ENCODE results near the gene MRPS10. TPM values are rescaled to one million over a fixed set of nuclear protein-coding genes. Genes with fewer than 3 reads are reported as not detected.
"Not testable (repeated sequence)": the region's sequence is repeated elsewhere in the genome, so short reads cannot be mapped to it uniquely, and the experiment has no call there.

MRPS10 gene
- total and polyA plus RNA-seq, 2 donors, result 24.1 to 46.4 TPM

- Histone ChIP-seq H3K4me3 (ENCODE audit: low read depth, low read length) (no peak overlapping the region), H3K36me3 (ENCODE audit: insufficient read depth) (no peaks in the 10 kb centered on the region), H3K4me1 (ENCODE audit: insufficient read depth) (no peaks in the 10 kb centered on the region), H3K27ac (ENCODE audit: low read depth) (no peak overlapping the region)
- WGBS, result 66% methylated on average over 6 of the region's 6 CpGs
- no peak for DNase-seq (ENCODE audit: extremely low spot score)
Measured at GRCh38 chr6:42229506-42230119, 12.0 kb upstream of the MRPS10 start.

DNA sequence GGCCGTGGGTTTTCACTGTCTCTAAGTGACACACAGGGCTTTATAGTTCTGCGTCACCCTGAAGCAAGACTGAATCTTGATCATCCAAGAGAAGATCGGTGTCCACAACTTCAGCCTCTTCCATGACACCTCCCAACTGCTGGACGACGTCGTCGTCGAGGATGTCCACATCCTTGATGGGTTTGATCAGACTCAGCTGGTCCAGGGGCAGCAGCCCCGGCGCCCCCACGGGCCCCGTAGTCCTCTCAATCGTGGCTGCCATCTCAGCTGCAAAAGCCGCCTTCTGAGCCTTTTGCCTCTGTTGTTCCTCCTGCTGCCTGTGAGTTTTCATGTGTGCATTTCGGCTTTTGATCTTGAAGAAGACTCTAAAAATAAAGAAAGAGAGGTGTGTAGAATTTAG lies 10.6 kb upstream of the MRPS10 start:
- no peaks in the 10 kb centered on the region for H3K4me1 ChIP-seq (ENCODE audit: insufficient read depth)
- H3K4me3 ChIP-seq (ENCODE audit: low read depth, low read length), result no peak overlapping the region
- 90% methylated on average over 15 of the region's 15 CpGs for WGBS
- DNase-seq (ENCODE audit: extremely low spot score), result no peak
- no peaks in the 10 kb centered on the region for H3K36me3 ChIP-seq (ENCODE audit: insufficient read depth)
- no peak overlapping the region for H3K27ac ChIP-seq (ENCODE audit: low read depth)

DNA sequence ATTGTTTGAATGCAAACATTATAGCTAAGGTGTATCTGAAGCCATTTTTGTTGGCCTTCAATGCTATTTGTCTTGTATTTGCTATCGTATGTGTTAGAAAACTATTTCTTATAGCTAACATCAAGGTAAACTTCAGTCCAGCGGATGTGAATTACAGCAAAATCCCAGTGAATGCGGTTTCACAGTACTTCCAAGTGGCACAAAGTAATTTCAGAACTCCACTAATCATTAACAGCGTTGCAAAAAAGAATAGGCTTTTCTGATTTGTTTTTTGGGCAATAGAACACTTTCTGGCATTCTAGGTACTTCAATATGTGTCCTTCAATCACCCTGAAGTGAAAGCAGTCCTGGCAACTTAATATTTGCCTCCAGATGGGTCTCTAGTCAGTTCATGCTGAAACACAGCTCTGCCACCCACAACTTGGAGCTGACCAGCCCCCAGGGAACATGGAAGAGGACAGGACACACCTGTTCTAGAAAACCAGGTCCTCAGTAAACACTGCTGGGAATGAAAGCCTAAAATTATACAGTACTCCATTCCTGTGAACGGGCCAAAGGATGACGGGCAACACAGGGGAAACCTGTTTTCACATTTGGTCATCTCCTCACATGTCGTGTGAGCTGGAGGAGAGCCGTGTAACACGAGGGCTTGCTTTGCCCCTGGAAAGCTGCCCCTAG lies 9.7 kb upstream of the MRPS10 start:
- Histone ChIP-seq H3K27ac (ENCODE audit: low read depth) (peak overlapping the region; percentile 63), H3K36me3 (ENCODE audit: insufficient read depth) (no peaks in the 10 kb centered on the region), H3K4me3 (ENCODE audit: low read depth, low read length) (no peak overlapping the region), H3K4me1 (ENCODE audit: insufficient read depth) (no peaks in the 10 kb centered on the region)
- 79% methylated on average over 9 of the region's 9 CpGs for WGBS
- DNase-seq (ENCODE audit: extremely low spot score), result no peak

DNA sequence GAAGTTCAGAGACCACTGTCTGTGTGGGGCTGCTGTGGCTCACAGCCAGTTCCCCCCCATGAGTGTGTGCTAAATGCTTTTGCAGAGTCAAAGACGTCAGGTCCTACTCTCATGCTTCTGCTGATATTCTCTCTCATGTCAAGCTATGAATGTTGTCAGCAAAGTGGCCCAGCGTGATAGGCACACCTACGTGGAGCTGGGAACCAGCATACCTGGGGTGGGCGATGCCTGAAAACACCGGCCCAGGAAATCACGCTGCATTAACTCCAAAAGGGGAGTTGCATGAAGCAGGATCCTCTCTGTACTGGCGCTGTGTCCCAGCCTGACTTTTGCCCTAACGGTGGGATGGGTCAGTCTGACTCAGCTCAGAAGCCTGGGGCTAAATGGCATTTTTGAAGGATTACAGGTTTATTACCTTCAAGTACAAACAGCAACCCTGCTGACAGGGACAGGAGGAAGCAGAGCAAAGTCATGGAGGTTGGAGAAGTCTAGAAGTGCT lies 9.0 kb upstream of the MRPS10 start:
- no peak for DNase-seq (ENCODE audit: extremely low spot score)
- H3K4me3 ChIP-seq (ENCODE audit: low read depth, low read length), result no peak overlapping the region
- no peaks in the 10 kb centered on the region for H3K36me3 ChIP-seq (ENCODE audit: insufficient read depth)
- peak overlapping the region; percentile 63 for H3K27ac ChIP-seq (ENCODE audit: low read depth)
- 53% methylated on average over 8 of the region's 8 CpGs for WGBS
- no peaks in the 10 kb centered on the region for H3K4me1 ChIP-seq (ENCODE audit: insufficient read depth)

DNA sequence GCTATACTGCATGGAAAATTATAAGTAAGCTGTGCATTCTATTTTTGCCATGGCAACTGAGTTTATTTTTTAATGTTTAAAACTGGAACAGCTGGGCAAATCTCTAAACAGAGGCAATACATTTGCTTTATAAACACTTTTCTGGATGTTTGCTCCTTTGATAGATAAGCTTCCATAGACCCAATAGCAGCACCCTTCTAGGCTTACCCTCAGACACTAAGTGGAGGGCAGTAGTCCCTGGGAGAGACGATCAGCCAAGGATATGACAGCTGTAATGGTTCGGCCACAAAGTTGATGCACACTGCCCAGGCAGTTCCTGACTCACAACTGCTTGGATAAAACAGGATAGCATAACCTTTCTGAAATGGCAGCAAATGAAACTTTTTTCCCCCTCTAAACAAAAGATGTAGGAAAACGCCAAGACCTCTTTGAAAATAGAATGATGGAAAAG lies 8.5 kb upstream of the MRPS10 start:
- no peak for DNase-seq (ENCODE audit: extremely low spot score)
- H3K36me3 ChIP-seq (ENCODE audit: insufficient read depth), result no peaks in the 10 kb centered on the region
- H3K27ac ChIP-seq (ENCODE audit: low read depth), result peak overlapping the region; percentile 14
- 22% methylated on average over 3 of the region's 3 CpGs for WGBS
- H3K4me3 ChIP-seq (ENCODE audit: low read depth, low read length), result no peak overlapping the region
- no peaks in the 10 kb centered on the region for H3K4me1 ChIP-seq (ENCODE audit: insufficient read depth)

DNA sequence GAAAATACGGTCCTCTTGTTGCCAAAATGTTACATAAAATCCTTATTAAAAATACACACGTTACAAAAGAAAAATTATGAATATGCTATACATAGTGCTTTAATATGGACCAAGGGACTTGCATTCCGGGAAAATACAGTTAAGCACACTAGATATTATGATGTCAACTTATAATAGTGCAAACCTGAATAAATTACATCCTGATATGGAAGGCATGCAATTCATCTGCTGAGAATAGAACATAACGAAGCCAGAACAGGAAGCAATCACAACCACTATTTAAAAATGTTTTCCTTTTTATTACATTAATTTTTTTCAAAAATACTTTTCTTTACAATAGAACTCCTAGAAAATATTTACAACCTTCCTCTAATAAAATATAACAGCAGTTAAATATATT lies 7.8 kb upstream of the MRPS10 start:
- Histone ChIP-seq H3K36me3 (ENCODE audit: insufficient read depth) (no peaks in the 10 kb centered on the region), H3K4me3 (ENCODE audit: low read depth, low read length) (no peak overlapping the region), H3K27ac (ENCODE audit: low read depth) (no peak overlapping the region), H3K4me1 (ENCODE audit: insufficient read depth) (no peaks in the 10 kb centered on the region)
- 34% methylated on average over 4 of the region's 4 CpGs for WGBS
- no peak for DNase-seq (ENCODE audit: extremely low spot score)

DNA sequence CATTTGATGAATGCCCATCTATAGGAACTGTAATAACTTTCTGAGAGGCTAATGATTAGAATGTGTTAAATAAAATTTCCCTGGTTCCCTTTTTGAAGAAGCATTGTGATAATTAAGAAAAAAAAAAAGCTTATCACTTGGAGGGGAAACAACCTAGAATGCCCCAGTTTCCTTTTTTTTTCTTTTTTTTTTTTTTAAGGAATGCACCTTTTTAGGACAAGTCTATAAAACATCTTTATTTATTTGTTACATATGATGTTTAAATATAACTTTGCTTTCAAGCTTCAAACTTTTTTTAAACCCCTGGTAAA lies 7.3 kb upstream of the MRPS10 start:
- H3K4me1 ChIP-seq (ENCODE audit: insufficient read depth), result no peaks in the 10 kb centered on the region
- DNase-seq (ENCODE audit: extremely low spot score), result no peak
- H3K27ac ChIP-seq (ENCODE audit: low read depth), result no peak overlapping the region
- H3K4me3 ChIP-seq (ENCODE audit: low read depth, low read length), result no peak overlapping the region
- no peaks in the 10 kb centered on the region for H3K36me3 ChIP-seq (ENCODE audit: insufficient read depth)

DNA sequence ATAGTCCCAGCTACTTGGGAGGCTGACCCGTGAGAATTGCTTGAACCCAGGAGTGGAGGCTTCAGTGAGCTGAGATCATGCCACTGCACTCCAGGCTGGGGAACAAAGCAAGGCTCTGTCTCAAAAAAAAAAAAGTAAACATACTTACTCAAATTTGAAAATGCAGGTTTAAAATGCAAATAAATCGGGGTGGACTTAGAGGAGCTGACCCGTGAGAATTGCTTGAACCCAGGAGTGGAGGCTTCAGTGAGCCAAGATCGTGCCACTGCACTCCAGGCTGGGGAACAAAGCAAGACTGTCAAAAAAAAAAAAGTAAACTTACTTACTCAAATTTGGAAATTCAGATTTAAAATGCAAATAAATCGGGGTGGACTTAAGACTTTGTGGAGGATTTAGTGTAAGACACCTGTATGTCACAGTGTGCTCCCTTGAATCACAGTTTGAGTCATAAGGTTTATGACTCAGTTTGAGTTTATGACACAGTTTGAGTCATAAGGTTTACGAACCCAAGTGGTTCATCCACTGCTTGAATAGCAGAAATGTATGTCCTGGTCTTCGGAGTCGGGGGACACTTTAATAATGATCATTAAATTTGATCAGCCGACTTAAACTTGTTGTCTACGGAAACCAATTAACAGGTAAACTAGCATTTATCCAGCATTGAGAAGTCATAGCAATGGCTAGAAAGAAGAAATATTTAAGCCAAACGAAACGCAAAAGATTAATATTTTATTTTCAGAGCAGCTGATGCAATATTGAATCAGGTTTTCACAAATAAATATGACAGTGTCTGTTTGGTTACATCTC lies 6.8 kb upstream of the MRPS10 start:
- no peak for DNase-seq (ENCODE audit: extremely low spot score)
- 76% methylated on average over 12 of the region's 12 CpGs for WGBS
- Histone ChIP-seq H3K36me3 (ENCODE audit: insufficient read depth) (no peaks in the 10 kb centered on the region), H3K27ac (ENCODE audit: low read depth) (no peak overlapping the region), H3K4me1 (ENCODE audit: insufficient read depth) (no peaks in the 10 kb centered on the region), H3K4me3 (ENCODE audit: low read depth, low read length) (no peak overlapping the region)

DNA sequence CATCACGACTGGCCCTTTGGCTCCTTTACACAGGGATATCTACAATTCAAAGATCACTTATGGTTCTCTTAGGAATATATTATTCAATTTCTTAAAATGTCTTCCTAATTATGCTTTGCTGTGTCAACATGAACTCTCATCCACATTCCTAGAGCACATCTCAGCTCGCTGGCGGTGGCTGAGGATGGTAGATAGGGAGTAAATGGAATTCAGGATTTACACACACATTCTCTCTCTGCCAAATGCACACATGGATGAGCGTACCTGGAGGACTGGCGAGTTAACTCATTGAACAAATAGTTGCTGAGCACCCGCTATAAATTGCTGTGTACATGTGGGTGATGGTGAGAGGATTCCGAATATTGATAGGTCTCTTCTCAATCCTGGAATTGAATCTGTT lies 4.8 kb upstream of the MRPS10 start:
- 76% methylated on average over 7 of the region's 7 CpGs for WGBS
- H3K4me1 ChIP-seq (ENCODE audit: insufficient read depth), result no peaks in the 10 kb centered on the region
- no peak overlapping the region for H3K4me3 ChIP-seq (ENCODE audit: low read depth, low read length)
- H3K36me3 ChIP-seq (ENCODE audit: insufficient read depth), result no peaks in the 10 kb centered on the region
- DNase-seq (ENCODE audit: extremely low spot score), result no peak
- no peak overlapping the region for H3K27ac ChIP-seq (ENCODE audit: low read depth)

- no peak for DNase-seq (ENCODE audit: extremely low spot score)
- Histone ChIP-seq H3K4me1 (ENCODE audit: insufficient read depth) (no peaks in the 10 kb centered on the region), H3K4me3 (ENCODE audit: low read depth, low read length) (no peak overlapping the region), H3K36me3 (ENCODE audit: insufficient read depth) (no peaks in the 10 kb centered on the region), H3K27ac (ENCODE audit: low read depth) (no peak overlapping the region)
- 88% methylated on average over 4 of the region's 4 CpGs for WGBS
Measured at GRCh38 chr6:42221546-42221945, 3.9 kb upstream of the MRPS10 start.

DNA sequence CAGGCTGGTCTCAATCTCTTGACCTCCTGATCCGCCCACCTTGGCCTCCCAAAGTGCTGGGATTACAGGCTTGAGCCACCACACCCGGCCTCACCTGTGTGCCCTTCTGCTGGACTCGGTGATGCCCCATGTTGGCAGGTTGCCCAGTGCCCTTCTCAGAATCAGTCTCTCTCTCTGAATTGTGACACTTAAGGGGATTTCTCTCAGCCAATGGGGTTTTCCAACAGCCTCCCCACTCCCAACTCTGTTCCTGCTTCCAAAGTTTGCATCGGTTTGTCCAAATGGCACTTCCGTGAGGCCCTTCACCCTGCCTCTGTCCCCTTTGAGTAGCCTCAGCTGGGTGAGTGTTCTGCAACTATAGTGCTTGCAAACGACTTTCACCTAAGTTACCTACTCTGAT lies 3.1 kb upstream of the MRPS10 start:
- no peak for DNase-seq (ENCODE audit: extremely low spot score)

DNA sequence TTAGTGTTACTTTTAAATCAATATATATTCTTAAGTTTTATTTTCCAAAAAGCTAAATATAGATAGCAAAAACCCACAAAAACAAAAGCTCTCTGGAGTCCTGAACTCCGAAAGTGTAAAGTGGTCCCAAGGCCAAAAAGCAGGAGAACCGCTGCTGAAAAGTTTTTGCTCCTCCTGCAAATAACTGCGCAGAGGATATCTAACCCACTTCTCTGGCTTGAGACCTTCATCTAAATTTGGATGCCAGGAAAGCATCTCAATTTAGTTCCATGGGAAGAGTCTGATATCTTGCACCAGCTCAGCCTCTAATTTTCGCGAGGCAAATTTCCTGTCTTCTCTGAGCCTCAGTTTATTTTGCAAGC lies 523 bp downstream of the MRPS10 start:
- H3K36me3 ChIP-seq (ENCODE audit: insufficient read depth), result no peaks in the 10 kb centered on the region
- no peak overlapping the region for H3K27ac ChIP-seq (ENCODE audit: low read depth)
- 2% methylated on average over 5 of the region's 5 CpGs for WGBS
- H3K4me3 ChIP-seq (ENCODE audit: low read depth, low read length), result peak overlapping the region; percentile 61
- H3K4me1 ChIP-seq (ENCODE audit: insufficient read depth), result no peaks in the 10 kb centered on the region
- DNase-seq (ENCODE audit: extremely low spot score), result no peak

More for the DNA sequence above, 3.1 kb upstream of the MRPS10 start:
- Histone ChIP-seq H3K4me1 (ENCODE audit: insufficient read depth) (no peaks in the 10 kb centered on the region), H3K4me3 (ENCODE audit: low read depth, low read length) (no peak overlapping the region), H3K27ac (ENCODE audit: low read depth) (no peak overlapping the region), H3K36me3 (ENCODE audit: insufficient read depth) (no peaks in the 10 kb centered on the region)
- 75% methylated on average over 6 of the region's 6 CpGs for WGBS

DNA sequence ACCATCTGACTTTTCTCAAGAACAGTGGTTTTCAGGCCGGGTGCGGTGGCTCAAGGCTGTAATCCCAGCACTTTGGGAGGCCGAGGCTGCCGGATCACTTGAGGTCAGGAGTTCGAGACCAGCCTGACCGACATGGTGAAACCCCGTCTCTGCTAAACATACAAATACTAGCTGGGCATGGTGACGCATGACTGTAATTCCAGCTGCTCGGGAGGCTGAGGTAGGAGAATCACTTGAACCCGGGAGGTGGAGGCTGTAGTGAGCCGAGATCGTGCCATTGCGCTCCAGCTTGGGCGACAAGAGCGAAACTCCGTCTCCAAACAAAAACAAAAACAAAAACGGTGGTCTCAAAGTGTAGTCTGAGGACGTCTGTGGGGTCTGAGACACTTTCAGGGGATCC lies 1.2 kb downstream of the MRPS10 start:
- H3K27ac ChIP-seq (ENCODE audit: low read depth); H3K36me3 ChIP-seq (ENCODE audit: insufficient read depth); H3K4me1 ChIP-seq (ENCODE audit: insufficient read depth); DNase-seq (ENCODE audit: extremely low spot score); H3K4me3 ChIP-seq (ENCODE audit: low read depth, low read length): not testable (repeated sequence)
- WGBS, result 83% methylated on average over 18 of the region's 18 CpGs

DNA sequence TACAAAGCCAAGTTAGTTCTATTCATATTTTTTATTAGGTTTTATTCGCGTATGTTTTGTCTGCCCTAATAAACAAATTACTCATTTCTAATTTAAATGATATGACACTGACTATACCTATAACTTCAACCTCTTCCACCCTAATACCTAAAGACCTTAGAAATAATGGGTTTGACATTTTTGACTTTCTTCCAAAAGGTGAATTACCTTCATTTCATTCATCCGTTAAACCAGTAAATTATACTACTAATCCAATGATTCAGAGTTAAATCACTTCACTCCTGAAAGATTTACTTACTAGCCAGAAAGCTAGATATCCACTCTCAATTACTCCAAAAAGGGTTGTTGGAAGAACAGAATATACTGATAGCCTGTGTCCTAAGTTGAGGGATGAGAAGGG lies 5.2 kb downstream of the MRPS10 start:
- Histone ChIP-seq H3K36me3 (ENCODE audit: insufficient read depth) (peaks cover 13% of the 10 kb centered on the region), H3K4me3 (ENCODE audit: low read depth, low read length) (no peak overlapping the region), H3K27ac (ENCODE audit: low read depth) (no peak overlapping the region), H3K4me1 (ENCODE audit: insufficient read depth) (no peaks in the 10 kb centered on the region)
- no peak for DNase-seq (ENCODE audit: extremely low spot score)
- WGBS, result 93% methylated on average over 3 of the region's 3 CpGs
